IMR-90 (cell line): ENCODE results near the gene ARHGAP10. TPM values are rescaled to one million over a fixed set of nuclear protein-coding genes. Genes with fewer than 3 reads are reported as not detected.

Experiments
- ATAC-seq: fragments of 200-7000 bp; cut with Tn5 transposase; 2 replicates; pipeline ENCODE4 v1.9.1; 2020; ENCODE audit warnings: low read depth, mild to moderate bottlenecking, moderate library complexity
- BruUV-seq: library from RNA; stranded (reverse); fragments of 400-500 nt; replicated peaks from 2 replicates; lab custom pipeline; 2021; lab: Mats Ljungman, UMichigan
- CTCF ChIA-PET: fragments of 300-600 bp; formaldehyde crosslinking; extraction: SDS; loops from one replicate; lab custom pipeline; 2021; ENCODE audit warnings: antibody characterized with exemption; lab: Yijun Ruan, JAX
- POLR2A ChIA-PET: fragments of 300-600 bp; sonication (Branson Sonifier 250); formaldehyde crosslinking; loops from one replicate; lab custom pipeline; 2022; ENCODE audit warnings: antibody characterized with exemption; ENCODE audit not compliant: unreplicated experiment; lab: Charles Lee
- DNase-seq: peaks from one replicate; pipeline ENCODE4 v3.0.0; 2013
- H2AFZ ChIP-seq: replicated peaks from 2 replicates; pipeline ENCODE3; 2013; ENCODE audit warnings: low read length, mild to moderate bottlenecking; ENCODE audit not compliant: poor library complexity
- H2AK5ac ChIP-seq: 2 replicates; pipeline ENCODE4 v1.6.1; 2013; ENCODE audit warnings: low read depth, low read length, inconsistent platforms
- H2AK9ac ChIP-seq: replicated peaks from 2 replicates; pipeline ENCODE3; 2013; ENCODE audit warnings: mild to moderate bottlenecking, low read depth, low read length, moderate library complexity; ENCODE audit not compliant: poor library complexity
- H2BK120ac ChIP-seq: 2 replicates; pipeline ENCODE4 v1.6.1; 2013; ENCODE audit warnings: low read depth, low read length, inconsistent platforms
- H2BK15ac ChIP-seq: 3 replicates; pipeline ENCODE4 v1.6.1; 2013; ENCODE audit warnings: low read depth, low read length, inconsistent platforms
- H2BK20ac ChIP-seq: 2 replicates; pipeline ENCODE4 v1.6.1; 2013; ENCODE audit warnings: low read depth, mild to moderate bottlenecking, inconsistent platforms, low read length, moderate library complexity
- H2BK5ac ChIP-seq: 2 replicates; pipeline ENCODE4 v1.6.1; 2013; ENCODE audit warnings: mild to moderate bottlenecking, low read depth, low read length, inconsistent platforms; ENCODE audit not compliant: poor library complexity, severe bottlenecking
- H3K14ac ChIP-seq: replicated peaks from 2 replicates; pipeline ENCODE4 v1.6.1; 2013; ENCODE audit warnings: low read depth, low read length, inconsistent platforms
- H3K18ac ChIP-seq: 2 replicates; pipeline ENCODE4 v1.6.1; 2013; ENCODE audit warnings: low read depth, low read length, control low read depth
- H3K23ac ChIP-seq: 2 replicates; pipeline ENCODE4 v1.6.1; 2013; ENCODE audit warnings: low read depth, low read length, inconsistent platforms
- H3K27ac ChIP-seq: 2 replicates; pipeline ENCODE4 v1.5.1; 2013; ENCODE audit warnings: mild to moderate bottlenecking, control low read depth, low read length; ENCODE audit not compliant: insufficient read depth
- H3K27me3 ChIP-seq: 2 replicates; pipeline ENCODE4 v1.6.1; 2013; ENCODE audit warnings: low read length; ENCODE audit not compliant: control insufficient read depth, insufficient read depth
- H3K36me3 ChIP-seq: 2 replicates; pipeline ENCODE4 v1.6.1; 2013; ENCODE audit warnings: low read length, mixed read lengths; ENCODE audit not compliant: control insufficient read depth, insufficient read depth
- H3K4ac ChIP-seq: 2 replicates; pipeline ENCODE4 v1.6.1; 2013; ENCODE audit warnings: low read depth, low read length, inconsistent platforms
- H3K4me1 ChIP-seq: 2 replicates; pipeline ENCODE4 v1.6.1; 2013; ENCODE audit warnings: low read length, mixed read lengths; ENCODE audit not compliant: control insufficient read depth, insufficient read depth
- H3K4me2 ChIP-seq: 2 replicates; pipeline ENCODE4 v1.6.1; 2013; ENCODE audit warnings: low read depth, mild to moderate bottlenecking, control low read depth, low read length, moderate library complexity
- H3K4me3 ChIP-seq: 2 replicates; pipeline ENCODE4 v1.5.1; 2013; ENCODE audit warnings: low read depth, mild to moderate bottlenecking, control low read depth, low read length, moderate library complexity; ENCODE audit not compliant: insufficient read depth
- H3K56ac ChIP-seq: 2 replicates; pipeline ENCODE4 v1.6.1; 2013; ENCODE audit warnings: low read length, inconsistent platforms; ENCODE audit not compliant: insufficient read depth; ENCODE audit errors: extremely low read depth
- H3K79me1 ChIP-seq, 2 experiments: 2 replicates each; pipeline ENCODE4 v1.6.1; 2013; ENCODE audit warnings: low read length in 2 of 2, inconsistent platforms in 1 of 2, low read depth in 1 of 2
- H3K9ac ChIP-seq: 2 replicates; pipeline ENCODE4 v1.6.1; 2013; ENCODE audit warnings: low read depth, low read length, control low read depth
- H3K9me1 ChIP-seq: 2 replicates; pipeline ENCODE4 v1.6.1; 2013; ENCODE audit warnings: low read length, inconsistent platforms; ENCODE audit not compliant: insufficient read depth
- H3K9me3 ChIP-seq: 2 replicates; pipeline ENCODE4 v1.6.1; 2013; ENCODE audit warnings: low read length; ENCODE audit not compliant: control insufficient read depth, insufficient read depth
- H4K20me1 ChIP-seq: 2 replicates; pipeline ENCODE4 v1.6.1; 2013; ENCODE audit warnings: low read length, inconsistent platforms; ENCODE audit not compliant: insufficient read depth
- H4K5ac ChIP-seq: 2 replicates; pipeline ENCODE4 v1.6.1; 2013; ENCODE audit warnings: mild to moderate bottlenecking, low read depth, low read length, control low read depth
- H4K8ac ChIP-seq, 2 experiments: 2 replicates each; pipeline ENCODE4 v1.6.1; 2013; ENCODE audit warnings: low read depth in 2 of 2, low read length in 2 of 2, control low read depth in 1 of 2, inconsistent platforms in 1 of 2
- H4K91ac ChIP-seq: 2 replicates; pipeline ENCODE4 v1.6.1; 2013; ENCODE audit warnings: low read depth, low read length, inconsistent platforms; ENCODE audit not compliant: insufficient read depth
- CEBPB ChIP-seq: IDR thresholded peaks from 2 replicates; pipeline ENCODE4 v1.6.1; 2012; ENCODE audit warnings: low read depth, low read length, improper control_type of control experiment
- WGBS, 2 experiments: methylation state at CpG; one replicate each; pipeline versions ENCODE4 v1.1.5 to v1.1.7; 2013; ENCODE audit warnings: missing lambda C conversion rate in 2 of 2; ENCODE audit not compliant: insufficient read length in 1 of 2; ENCODE audit errors: extremely low coverage in 2 of 2; 5-methylcytosine and 5-hydroxymethylcytosine counted together
- dilution Hi-C: fragments of 300-500 bp; cut with HindIII; formaldehyde crosslinking; loops from one replicate; pipeline ENCODE4 v1.14.3; 2018; ENCODE audit warnings: low sequenced_read_pairs; ENCODE audit not compliant: unreplicated experiment
- in situ Hi-C: fragments of 300-500 bp; cut with MboI; formaldehyde crosslinking; loops from 3 replicates; pipeline ENCODE4 v1.14.3; 2019; ENCODE audit warnings: low sequenced_read_pairs, inconsistent platforms, mixed read lengths
- intact Hi-C: fragments of 100-400 bp; cut with micrococcal nuclease; formaldehyde crosslinking; loops from 2 replicates; pipeline ENCODE4 v1.10.0; 2022
- polyA plus RNA-seq, 3 experiments: library from polyadenylated mRNA; depleted of rRNA; stranded (reverse); fragments of >200 nt; gene quantifications; 2 replicates each; pipeline ENCODE4 v1.2.3, GENCODE V29; 2012; ENCODE audit warnings: low replicate concordance in 1 of 3
- total RNA-seq: library from RNA; depleted of rRNA; stranded (reverse); fragments of >200 nt; gene quantifications from 2 replicates; pipeline ENCODE4 v1.2.3, GENCODE V29; 2012

Gene ARHGAP10
- total and polyA plus RNA-seq, 2 of the 4 experiments (the other 2 are of a cell fraction) = 27.1 to 29.4 TPM

DNA sequence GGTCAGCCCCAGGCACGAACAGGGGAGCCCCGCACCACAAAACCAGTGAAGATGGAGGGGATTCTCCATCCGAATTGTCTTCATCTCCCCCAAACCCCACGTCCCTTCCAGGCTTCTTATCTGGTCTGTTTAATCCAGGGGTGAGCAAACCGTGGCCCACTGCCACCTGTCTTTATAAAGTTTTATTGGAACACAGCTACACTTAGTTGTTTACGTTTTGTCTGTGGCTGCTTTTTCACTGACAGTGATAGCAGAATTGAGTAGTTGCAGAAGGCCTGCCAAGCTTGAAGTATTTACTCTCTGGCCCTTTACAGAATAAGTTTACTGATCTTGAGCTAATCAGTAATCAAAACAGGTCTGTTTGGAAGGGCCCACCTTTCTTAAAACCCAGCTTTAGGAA is 324.0 kb downstream of the ARHGAP10 start:
- no peak overlapping the region for H2BK120ac ChIP-seq
- H3K4ac ChIP-seq = no peak overlapping the region
- no peak overlapping the region for H3K23ac ChIP-seq
- no peak overlapping the region for H4K91ac ChIP-seq
- H2AK9ac ChIP-seq = no peak overlapping the region
- H3K14ac ChIP-seq = no peak overlapping the region
- no peak overlapping the region for H2AK5ac ChIP-seq
- H4K8ac ChIP-seq = no peak overlapping the region
- H2BK20ac ChIP-seq = no peak overlapping the region
- H3K18ac ChIP-seq = no peak overlapping the region
- WGBS, 2 experiments = no CpG with 5 or more reads among the region's 6 CpGs
- H2BK5ac ChIP-seq = no peak overlapping the region
- dilution Hi-C loops (no loop called here), intact Hi-C loops (no loop called here), in situ Hi-C loops (no loop called here)
- no peak for DNase-seq
- H4K5ac ChIP-seq = no peak overlapping the region
- no peaks in the 10 kb centered on the region for H3K27me3 ChIP-seq
- no peaks in the 10 kb centered on the region for H3K9me3 ChIP-seq
- peaks cover 17% of the 10 kb centered on the region for H4K20me1 ChIP-seq
- peaks cover 35 to 41% of the 10 kb centered on the region in 2 experiments for H3K79me1 ChIP-seq
- no peak for TF ChIP-seq CEBPB
- CTCF ChIA-PET = no interaction called here
- peaks cover 6% of the 10 kb centered on the region; the same call in 1 of the 2 replicates for H3K4me1 ChIP-seq
- no peak overlapping the region for H3K4me2 ChIP-seq
- no peak overlapping the region for H3K9ac ChIP-seq
- H3K27ac ChIP-seq = no peak overlapping the region
- no peak overlapping the region for H3K56ac ChIP-seq
- no peak for ATAC-seq
- no TSS peak for BruUV-seq
- H2AFZ ChIP-seq = no peak overlapping the region
- POLR2A ChIA-PET = no interaction called here
- H3K36me3 ChIP-seq = peaks cover 2% of the 10 kb centered on the region
- no peak overlapping the region for H3K4me3 ChIP-seq
- H3K9me1 ChIP-seq = peaks cover 12% of the 10 kb centered on the region
- H2BK15ac ChIP-seq = no peak overlapping the region
